Measurements from ENCODE around the gene COIL. TPM values are rescaled to one million over a fixed set of nuclear protein-coding genes. Genes with fewer than 3 reads are reported as not detected.

Gene COIL
- total RNA-seq, 1 donor from 2014 or later, result 5.9 TPM

DNA sequence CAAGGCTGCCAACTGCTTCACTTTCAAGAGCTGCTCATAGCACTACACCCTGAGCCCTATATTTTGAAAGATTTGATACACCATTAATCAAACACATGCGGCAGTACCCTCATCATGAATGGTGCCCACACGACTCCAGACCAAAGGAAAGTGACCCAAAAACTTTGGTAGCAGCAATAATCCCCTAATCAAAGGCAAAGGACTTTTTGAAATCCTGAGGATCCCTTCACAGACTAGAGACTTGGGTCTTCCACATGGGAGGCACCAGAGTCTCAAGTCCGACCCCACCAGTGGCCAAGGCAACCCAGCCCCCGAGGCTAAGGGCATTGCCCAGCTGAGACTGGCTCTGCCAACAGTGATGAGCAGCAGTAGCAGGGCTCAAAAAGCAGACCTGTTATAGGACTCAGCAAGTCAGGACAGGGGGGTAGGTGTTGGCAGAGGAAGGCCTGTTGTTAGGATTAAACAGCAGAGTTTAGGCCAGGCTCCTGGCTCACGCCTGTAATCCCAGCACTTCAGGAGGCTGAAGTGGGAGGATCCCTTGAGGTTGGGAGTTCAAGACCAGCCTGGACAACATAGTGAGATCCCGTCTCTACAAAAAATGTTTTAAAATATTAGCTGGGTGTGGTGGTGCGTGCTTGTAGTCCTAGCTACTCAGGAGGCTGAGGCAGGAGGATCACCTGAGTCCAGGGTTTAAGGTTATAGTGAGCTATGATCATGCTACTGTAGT is 50.2 kb downstream of the COIL start:
- ATAC-seq (peak; percentile 7), DNase-seq (ENCODE audit: low spot score) (peak; percentile 56)

DNA sequence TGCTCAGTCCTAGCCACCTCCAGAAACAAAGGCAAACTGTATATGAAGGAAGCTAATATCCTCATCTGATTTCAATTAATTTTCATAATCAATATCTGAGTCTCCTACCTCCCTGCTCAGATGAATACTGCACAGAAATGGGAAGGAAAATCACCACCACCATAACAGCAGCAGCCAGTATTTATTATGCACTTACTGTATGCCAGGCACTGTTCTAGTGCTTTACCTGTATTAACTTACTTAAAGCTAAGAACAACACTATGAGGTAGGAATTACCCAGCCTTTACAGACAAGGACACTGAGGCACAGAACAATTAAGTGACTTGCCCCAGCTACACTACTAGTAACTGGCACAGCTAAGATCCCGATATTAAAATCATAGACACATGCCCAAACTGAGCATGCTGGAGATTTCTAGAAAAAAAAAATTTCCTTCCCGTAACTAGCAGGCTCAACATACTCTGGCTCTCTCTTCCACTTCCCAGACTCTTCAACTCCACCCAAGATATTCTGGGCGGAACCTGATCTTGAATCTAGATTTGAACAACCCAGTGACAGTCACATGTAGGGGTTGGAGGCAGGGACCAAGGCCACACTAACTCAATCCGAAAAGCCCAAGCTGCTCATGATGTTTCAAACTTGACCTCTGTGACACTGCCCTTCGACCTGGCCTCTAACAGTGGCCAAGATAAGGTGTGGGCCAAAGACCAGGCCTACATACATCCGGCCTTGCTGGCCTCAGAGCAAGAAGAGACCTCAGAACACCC is 50.9 kb downstream of the COIL start:
- ATAC-seq (peak; percentile 50), DNase-seq (ENCODE audit: low spot score) (peak; percentile 89)

DNA sequence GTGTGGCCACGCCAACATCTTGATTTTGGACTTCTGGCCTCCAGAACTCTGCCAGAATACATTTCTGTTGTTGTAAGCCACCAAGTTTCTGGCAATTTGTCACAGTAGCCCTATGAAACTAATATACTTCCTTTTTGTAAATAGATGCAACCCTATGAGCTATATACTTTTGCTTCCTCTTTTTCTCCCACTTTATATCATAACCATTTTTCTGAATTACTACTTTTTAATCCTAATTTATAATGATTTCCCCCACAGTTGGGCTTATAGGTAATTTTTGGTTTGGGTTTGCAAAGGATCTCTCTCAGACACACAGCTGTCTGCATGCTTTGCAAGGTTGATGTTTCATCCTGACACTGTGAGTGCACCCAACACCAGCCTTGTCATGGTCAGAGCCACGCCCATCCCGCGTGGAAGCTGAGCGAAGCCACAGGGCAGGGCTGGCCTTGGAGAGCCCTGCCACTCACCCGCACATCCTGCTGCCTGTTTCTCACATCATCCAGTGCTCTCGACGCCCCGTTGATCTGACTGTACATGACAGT is 52.8 kb downstream of the COIL start:
- ATAC-seq (no peak), DNase-seq (ENCODE audit: low spot score) (no peak)

DNA sequence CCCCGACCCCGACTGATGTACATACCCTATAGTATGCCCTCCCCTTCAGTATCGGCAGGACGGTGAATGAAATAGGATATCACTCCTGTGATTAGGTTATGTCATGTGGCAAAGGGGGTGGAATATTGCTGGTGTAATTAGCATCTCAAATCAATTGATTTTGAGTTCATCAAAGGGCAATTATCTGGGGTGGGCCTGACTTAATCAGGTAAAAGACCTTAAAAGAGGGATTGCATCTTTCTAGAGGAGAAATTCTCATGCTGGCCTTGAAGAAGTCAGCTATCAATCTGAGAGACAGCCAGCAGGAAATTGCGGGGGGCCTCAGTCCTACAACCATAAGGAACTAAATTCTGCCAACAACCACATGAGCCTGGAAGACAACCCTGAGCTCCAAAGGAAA is 57.3 kb downstream of the COIL start:
- no peak for DNase-seq (ENCODE audit: low spot score)
- no peak for ATAC-seq

DNA sequence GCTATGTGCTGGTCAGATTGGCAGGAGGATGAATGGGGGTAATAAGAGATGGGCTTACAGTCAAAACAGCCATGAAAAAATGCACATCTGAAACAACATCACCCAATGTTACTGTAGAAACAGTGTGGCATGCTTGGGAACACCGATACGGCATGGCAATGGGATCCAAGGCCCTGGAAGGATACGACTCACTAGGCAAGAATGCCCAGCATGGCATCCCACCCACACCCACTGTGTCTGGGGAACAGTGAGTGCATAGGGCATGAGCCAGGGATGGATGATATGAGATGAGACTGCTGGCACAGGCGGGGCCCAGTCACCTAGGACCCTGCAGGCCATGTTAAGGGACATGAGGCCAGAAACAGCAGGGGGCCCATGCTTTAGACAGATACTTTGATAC is 58.5 kb downstream of the COIL start:
- peak; percentile 24 for DNase-seq (ENCODE audit: low spot score)
- no peak for ATAC-seq

DNA sequence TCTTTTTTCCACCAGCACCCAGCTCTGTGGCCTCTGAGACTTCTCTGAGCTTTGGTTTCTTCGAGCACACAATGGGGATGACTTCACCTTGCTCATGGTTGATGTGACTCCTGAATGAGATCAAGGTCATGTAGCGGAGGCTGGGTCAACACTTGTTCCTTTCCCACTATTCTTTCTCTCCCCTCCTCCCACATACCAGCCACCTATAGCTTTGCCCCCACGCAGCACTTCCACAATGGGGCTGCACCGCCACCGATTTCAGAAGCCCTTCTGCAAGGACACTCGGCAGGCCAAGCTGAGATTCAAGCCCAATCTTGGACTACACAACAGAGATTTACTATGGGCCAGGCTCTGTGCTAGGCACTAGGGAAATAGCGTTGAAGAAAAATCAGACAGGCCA is 61.4 kb downstream of the COIL start:
- peak; percentile 33 for DNase-seq (ENCODE audit: low spot score)
- ATAC-seq, result no peak

DNA sequence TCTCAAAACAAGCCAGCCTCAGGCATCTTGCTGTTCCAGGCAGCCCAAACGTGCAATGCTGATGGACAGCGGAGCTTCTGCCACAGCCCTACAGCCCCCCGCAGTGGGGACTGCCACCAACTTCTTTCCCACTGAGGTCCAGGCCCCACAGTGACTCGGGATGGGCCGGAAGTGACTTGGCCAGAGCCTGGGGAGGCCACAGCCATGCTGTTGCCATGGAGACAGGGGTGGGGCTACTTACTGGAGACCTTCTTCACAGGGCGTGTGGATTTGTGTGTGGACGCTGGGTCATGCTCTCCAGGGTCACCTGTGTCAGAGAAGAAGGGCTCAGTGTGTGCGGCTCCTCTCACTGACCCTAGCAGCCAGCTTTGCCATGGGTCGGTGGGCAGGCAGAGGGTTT is 62.0 kb downstream of the COIL start:
- ATAC-seq (no peak), DNase-seq (ENCODE audit: low spot score) (peak; percentile 48)

DNA sequence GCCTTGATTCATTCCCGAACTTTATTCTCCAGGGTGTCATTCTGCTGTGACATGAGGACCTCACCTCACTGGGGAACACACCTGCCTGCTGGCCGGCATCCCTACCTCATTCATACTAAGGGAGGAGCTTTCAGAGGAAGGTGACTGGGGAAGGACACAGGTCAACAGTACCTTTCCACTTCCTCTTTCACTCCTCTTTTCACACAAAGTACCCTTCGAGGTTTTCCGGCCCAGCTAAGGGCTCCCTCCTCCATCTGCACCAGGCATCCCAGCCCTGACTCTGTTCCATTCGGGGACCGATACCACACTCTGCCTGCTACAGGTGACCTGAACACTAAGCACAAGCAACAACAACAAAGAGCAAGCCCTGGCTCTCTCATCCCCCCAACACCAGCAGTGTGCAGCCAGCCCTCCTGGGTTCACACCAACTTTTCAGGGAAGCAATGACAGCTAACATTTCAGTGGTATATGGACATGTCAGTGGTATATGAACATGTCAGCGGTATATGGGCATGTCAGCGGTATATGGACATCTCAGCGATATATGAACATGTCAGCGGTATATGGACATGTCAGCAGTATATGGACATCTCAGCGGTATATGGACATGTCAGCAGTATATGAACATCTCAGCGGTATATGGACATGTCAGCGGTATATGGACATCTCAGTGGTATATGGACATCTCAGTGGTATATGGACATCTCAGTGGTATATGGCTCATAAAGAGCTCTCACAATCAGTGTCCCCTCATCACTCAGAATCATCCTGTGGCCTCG is 63.0 kb downstream of the COIL start:
- no peak for ATAC-seq

DNA sequence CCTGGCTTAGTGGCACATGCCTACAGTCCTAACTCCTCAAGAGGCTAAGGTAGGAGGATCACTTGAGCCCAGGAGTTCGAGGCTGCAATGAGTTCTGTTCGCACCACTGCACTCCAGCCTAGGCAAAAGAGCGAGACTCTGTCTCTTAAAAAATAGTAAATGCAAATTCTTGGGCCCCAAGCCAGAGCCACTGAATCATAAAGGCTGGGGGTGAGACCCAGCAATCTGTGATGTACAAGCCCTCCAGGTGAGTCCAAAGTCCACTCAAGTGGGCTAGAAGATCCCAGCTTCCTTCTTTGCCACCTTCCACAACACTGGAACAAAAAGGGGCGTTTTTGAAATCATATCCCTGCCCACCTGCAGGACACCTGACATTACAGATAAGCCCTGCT is 63.9 kb downstream of the COIL start:
- DNase-seq (ENCODE audit: low spot score), result peak; percentile 37
- ATAC-seq, result no peak

More for the DNA sequence above, 63.0 kb downstream of the COIL start:
- DNase-seq (ENCODE audit: low spot score), result peak; percentile 32

DNA sequence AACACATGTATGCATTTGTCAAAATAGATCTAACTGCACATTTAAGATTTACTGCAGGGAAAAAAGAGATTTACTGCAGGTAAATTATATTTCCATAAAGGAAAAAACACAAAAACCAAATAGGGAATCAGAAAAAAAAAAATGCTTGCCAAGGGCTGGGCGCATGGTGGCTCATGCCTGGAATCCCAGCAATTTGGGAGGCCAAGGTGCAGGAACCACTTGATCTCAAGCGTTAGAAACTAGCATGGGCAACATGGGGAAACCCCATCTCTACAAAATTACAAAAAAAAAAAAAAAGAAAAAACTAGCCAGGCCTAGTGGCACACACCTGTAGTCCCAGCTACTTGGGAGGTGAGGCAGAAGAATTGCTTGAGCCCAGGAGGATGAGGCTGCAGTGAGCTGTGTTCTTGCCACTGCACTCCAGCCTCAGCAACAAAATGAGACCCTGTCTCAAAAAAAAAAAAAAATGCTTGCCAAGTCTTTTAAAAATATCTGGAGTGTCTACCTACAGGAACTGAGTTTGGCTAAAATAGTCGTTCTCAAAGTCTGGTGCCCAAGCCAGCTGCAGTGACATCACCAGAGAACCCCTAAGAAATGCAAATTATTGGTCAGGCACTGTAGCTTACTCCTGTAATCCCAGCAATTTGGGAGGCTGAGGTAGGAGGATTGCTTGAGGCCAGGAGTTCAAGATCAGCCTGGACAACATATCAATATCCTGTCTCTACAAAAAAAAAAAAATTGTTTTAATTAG is 64.5 kb downstream of the COIL start:
- ATAC-seq, result no peak
- peak; percentile 14 for DNase-seq (ENCODE audit: low spot score)

DNA sequence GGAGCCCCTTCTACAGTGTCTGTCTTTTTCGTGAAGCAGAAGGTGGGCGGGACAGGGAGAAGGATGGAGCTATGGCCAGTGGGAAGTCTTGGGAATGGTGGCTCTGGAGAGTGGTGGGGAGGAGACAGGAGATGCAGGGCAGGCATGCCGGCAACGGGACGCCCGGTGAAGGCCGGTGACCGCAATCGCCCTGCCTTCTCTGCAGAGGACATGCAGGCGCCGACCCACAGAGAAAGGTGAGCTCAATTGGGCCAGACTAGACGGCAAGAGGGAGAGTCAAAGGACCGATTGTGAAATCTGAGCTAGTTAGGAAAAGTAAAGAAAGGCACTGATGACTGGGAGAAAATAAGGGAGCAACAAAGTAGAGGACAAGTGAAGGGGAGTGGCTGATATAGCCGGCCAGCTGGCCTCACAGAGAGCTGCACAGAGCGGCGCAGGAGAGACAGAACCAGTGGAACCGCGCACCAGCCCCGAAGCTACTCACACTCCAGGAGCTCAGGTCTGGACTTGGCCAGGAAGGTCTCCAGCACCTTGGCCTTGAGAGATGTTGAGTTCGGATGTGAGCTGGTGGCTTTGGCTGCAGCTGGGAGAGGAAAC is 65.9 kb downstream of the COIL start:
- ATAC-seq (peak; percentile 74), DNase-seq (ENCODE audit: low spot score) (no peak)

DNA sequence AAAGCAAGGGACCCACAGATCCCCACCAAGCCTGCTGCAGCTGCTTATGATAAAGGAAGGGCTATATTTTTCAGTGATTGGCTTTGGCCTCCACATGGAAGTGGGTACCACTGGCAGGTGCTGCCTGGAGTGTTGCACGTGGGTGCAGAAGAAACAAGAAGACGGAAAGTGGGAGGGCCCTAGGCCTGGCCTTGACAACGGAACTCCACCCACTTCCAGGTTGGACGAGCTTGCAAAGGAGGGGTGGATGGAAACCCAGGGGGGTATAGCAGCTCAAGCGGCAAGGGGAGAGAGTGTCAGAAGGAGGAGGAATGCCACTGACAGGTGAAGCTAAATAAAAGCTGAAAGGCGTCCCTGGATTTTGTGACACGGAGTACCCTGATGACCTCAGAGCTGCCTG is 67.3 kb downstream of the COIL start:
- DNase-seq (ENCODE audit: low spot score) (no peak), ATAC-seq (no peak)

DNA sequence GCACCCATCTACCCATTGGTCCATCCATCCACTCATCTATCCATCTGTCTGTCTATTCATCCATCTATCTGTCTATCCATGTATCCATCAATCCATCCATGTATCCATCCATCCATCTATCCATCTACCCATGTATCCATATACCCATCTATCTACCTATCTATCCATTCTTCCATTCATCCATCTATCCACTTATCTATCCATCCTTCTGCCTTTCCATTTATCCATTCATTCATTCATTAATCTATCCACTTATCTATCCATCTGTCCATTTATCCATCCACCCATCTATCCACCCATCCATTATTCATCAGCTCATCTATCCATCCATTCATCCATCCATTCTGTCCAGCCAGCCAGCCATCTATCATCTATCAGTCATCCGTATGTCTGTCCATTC is 68.5 kb downstream of the COIL start:
- no peak for DNase-seq (ENCODE audit: low spot score)
- ATAC-seq, result no peak

DNA sequence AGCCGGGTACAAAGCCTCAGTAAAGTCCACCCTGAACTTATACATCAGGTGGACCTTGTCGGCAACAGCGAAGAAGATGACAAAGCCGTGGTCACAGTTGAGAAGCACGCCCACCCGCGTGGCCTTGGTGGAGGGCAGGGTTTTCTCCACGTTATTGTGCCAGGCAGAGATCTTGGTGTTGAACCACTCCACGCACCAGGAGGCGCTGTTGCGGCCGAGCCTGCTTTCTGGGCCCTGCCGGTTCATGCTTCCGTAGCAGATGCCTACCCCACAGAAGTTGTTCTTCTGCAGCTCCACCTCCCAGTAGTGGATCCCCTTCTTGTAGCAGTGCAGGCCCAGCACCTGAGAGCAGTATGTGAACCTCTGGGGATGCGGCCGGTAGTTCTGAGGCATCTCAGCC is 69.1 kb downstream of the COIL start:
- DNase-seq (ENCODE audit: low spot score) (no peak), ATAC-seq (peak; percentile 21)

DNA sequence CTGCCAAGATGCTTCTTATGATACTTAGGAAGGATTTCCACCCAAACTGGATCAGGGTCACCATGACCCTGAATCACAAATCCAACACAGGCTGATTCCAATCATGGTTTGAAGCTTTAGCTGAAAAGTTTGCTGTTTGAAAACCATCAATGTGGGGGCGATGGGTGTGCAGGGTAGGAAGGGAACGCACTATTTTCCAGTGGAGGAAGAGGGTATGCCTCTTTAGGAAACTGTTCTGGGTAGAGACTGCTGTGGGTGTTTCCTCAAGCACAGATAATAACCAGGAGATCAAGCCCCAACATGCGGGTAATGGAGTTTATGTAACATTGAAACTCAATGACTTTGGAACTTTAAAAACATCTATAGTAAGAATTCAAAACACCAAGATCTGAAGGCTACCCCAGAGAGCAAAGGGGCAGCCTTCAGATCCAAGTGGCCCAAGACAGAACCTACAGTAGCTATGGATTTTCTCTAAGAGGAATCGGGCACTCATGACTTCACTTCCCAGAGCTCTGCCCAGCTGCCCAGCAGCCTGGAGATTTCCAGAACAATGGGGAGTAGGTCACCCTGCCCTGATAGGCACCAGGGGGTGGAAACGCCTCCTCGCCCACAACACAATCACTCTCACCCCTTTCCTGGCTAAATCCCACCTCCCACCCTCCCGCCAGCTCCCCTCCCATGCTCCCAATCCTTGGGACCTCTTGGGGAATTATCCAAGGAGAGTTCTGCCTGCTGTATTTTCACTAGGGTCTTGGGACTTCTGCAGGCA is 69.8 kb downstream of the COIL start:
- ATAC-seq (no peak), DNase-seq (ENCODE audit: low spot score) (no peak)

DNA sequence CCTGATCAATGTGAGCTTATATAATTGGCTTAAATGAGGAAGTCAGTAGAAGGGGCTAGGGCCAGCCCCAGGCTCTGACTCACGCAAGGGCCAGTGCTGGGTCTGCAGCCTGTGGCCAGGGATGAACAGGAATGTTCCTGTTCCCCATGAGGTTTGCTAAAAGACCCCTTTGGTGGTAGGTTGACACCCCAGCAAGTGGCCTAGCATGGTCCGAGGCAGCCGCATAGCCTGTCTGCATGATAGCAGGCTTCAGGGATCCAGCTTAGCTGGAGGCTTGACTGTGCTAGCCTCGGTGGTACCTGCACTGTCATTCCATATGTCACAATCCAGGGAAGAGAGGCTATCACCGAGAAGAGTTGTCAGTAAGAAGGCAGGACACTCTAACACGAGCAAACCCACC is 70.5 kb downstream of the COIL start:
- ATAC-seq (no peak), DNase-seq (ENCODE audit: low spot score) (no peak)

Measured in left lobe of liver (tissue), 2 donors.